ENCODE measurements around the gene KREMEN1. TPM values are rescaled to one million over a fixed set of nuclear protein-coding genes. Genes with fewer than 3 reads are reported as not detected.

KREMEN1 gene
- total and polyA plus RNA-seq, 4 donors: 1.2 to 22.6 (median 3.8) TPM

GRCh38 chr22:29072193-29072978 is 449 bp upstream of the KREMEN1 start:
- peak overlapping the region; percentile 1 to 95 (median 9) for H3K4me3 ChIP-seq (ENCODE audit: low read depth in 1 of 3, low read length in 3 of 3)
- H3K27ac ChIP-seq (ENCODE audit: low read depth in 1 of 2, low read length in 2 of 2): peak overlapping the region; percentile 47 to 66
- H3K36me3 ChIP-seq (ENCODE audit: control insufficient read depth in 4 of 4, insufficient read depth in 3 of 4, low read depth in 1 of 4, low read length in 3 of 4): no peaks in the 10 kb centered on the region
- no peaks in the 10 kb centered on the region for H3K27me3 ChIP-seq (ENCODE audit: control insufficient read depth in 4 of 4, insufficient read depth in 4 of 4, low read length in 3 of 4)
- DNase-seq (ENCODE audit: low spot score): peak; percentile 98
- H3K9me3 ChIP-seq (ENCODE audit: control insufficient read depth in 4 of 4, low read length in 3 of 4): no peaks in the 10 kb centered on the region
- 20% methylated on average over 41 of the region's 41 CpGs for WGBS
- TF ChIP-seq ATF3 (IDR thresholded peaks at IDR 0.05): peak; percentile 52
- no peak for TF ChIP-seq FOXA2 (IDR thresholded peaks at IDR 0.05)
- TF ChIP-seq GABPA (IDR thresholded peaks at IDR 0.05 in 1 of 2, conservative IDR thresholded peaks at IDR 0.05 in 1 of 2): no peak
- peak; percentile 51 for TF ChIP-seq YY1 (IDR thresholded peaks at IDR 0.05)
- TF ChIP-seq HNF4A (conservative IDR thresholded peaks at IDR 0.05): peak; percentile 62 to 67
- no peak for TF ChIP-seq TAF1 (conservative IDR thresholded peaks at IDR 0.05)
- TF ChIP-seq, protein P1, sequence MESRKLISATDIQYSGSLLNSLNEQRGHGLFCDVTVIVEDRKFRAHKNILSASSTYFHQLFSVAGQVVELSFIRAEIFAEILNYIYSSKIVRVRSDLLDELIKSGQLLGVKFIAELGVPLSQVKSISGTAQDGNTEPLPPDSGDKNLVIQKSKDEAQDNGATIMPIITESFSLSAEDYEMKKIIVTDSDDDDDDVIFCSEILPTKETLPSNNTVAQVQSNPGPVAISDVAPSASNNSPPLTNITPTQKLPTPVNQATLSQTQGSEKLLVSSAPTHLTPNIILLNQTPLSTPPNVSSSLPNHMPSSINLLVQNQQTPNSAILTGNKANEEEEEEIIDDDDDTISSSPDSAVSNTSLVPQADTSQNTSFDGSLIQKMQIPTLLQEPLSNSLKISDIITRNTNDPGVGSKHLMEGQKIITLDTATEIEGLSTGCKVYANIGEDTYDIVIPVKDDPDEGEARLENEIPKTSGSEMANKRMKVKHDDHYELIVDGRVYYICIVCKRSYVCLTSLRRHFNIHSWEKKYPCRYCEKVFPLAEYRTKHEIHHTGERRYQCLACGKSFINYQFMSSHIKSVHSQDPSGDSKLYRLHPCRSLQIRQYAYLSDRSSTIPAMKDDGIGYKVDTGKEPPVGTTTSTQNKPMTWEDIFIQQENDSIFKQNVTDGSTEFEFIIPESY (IDR thresholded peaks at IDR 0.05): peak; percentile 55
- no peak for TF ChIP-seq EGR1 (IDR thresholded peaks at IDR 0.05; ENCODE audit: low read depth in 2 of 2)
- TF ChIP-seq FOXA1 (IDR thresholded peaks at IDR 0.05): no peak
- TF ChIP-seq NR2F2 (IDR thresholded peaks at IDR 0.05): peak; percentile 92
- no peak for TF ChIP-seq HNF4G (IDR thresholded peaks at IDR 0.05)
- TF ChIP-seq, protein P2, sequence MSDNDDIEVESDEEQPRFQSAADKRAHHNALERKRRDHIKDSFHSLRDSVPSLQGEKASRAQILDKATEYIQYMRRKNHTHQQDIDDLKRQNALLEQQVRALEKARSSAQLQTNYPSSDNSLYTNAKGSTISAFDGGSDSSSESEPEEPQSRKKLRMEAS (IDR thresholded peaks at IDR 0.05): peak; percentile 44
- peak in 1 of 2 donors; percentile 41 for TF ChIP-seq JUND (IDR thresholded peaks at IDR 0.05)
- TF ChIP-seq RAD21 (IDR thresholded peaks at IDR 0.05): peak; percentile 38 to 47
- TF ChIP-seq, protein P3, sequence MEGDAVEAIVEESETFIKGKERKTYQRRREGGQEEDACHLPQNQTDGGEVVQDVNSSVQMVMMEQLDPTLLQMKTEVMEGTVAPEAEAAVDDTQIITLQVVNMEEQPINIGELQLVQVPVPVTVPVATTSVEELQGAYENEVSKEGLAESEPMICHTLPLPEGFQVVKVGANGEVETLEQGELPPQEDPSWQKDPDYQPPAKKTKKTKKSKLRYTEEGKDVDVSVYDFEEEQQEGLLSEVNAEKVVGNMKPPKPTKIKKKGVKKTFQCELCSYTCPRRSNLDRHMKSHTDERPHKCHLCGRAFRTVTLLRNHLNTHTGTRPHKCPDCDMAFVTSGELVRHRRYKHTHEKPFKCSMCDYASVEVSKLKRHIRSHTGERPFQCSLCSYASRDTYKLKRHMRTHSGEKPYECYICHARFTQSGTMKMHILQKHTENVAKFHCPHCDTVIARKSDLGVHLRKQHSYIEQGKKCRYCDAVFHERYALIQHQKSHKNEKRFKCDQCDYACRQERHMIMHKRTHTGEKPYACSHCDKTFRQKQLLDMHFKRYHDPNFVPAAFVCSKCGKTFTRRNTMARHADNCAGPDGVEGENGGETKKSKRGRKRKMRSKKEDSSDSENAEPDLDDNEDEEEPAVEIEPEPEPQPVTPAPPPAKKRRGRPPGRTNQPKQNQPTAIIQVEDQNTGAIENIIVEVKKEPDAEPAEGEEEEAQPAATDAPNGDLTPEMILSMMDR (IDR thresholded peaks at IDR 0.05; ENCODE audit: low read depth, low read length, missing input control): no peak
- peak; percentile 87 for TF ChIP-seq SP1 (IDR thresholded peaks at IDR 0.05)
- peak; percentile 88 to 95 for TF ChIP-seq RXRA (IDR thresholded peaks at IDR 0.05)
- peak; percentile 50 for TF ChIP-seq REST (IDR thresholded peaks at IDR 0.05)
- H3K4me1 ChIP-seq (ENCODE audit: control insufficient read depth in 4 of 4, insufficient read depth in 4 of 4, low read length in 3 of 4): peaks cover 5 to 30% (median 19%) of the 10 kb centered on the region in 4 donors
- H3K9ac ChIP-seq (ENCODE audit: low read depth in 1 of 2, low read length in 2 of 2): no peak overlapping the region

All from liver (tissue), 9 donors.